ENCODE measurements around the gene SCRG1. TPM values are rescaled to one million over a fixed set of nuclear protein-coding genes. Genes with fewer than 3 reads are reported as not detected.

SCRG1 gene
- total and polyA plus RNA-seq, 12 donors: 0.10 to 0.56 (median 0.26) TPM

DNA sequence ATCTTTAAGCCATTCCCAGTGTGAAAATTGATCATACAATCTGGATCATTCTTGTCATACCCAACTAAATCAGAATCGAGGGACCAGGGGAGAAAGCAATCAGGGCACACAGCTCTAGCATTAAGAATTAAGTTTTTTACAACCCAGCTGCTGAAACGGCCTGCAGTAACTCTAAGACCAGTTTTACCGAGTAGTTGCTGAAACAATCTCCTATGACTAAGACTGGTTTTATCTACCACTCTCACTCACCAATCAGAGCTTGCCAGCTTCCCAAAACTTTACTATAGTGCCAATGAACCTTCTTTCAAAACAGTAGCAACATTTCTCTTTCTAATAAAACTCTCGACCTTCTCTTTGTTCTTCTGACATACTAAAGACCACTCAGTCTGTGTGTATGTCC lies 31.0 kb downstream of the SCRG1 start:
- DNase-seq (no peak), ATAC-seq (no peak)
- Histone ChIP-seq H3K27me3 (no peaks in the 10 kb centered on the region), H3K36me3 (peaks cover 0 to 5% (median 0%) of the 10 kb centered on the region in 9 donors), H3K27ac (peak overlapping the region in 3 of 10 donors; percentile 10 to 41 (median 35)), H3K4me1 (peaks cover 0 to 45% (median 31%) of the 10 kb centered on the region in 9 donors), H3K4me3 (peak overlapping the region in 4 of 10 donors; percentile 11 to 94 (median 76)), H3K9me3 (no peaks in the 10 kb centered on the region)
- intact Hi-C loops (cut with DNase I): loop anchor here in 2 of 10 donors (2.0 kb wide), 2 partner anchors 31 to 33 kb away; partner anchors contain the start of gene HMGB2 (in 1 of the 2)
- TF ChIP-seq, protein P1, sequence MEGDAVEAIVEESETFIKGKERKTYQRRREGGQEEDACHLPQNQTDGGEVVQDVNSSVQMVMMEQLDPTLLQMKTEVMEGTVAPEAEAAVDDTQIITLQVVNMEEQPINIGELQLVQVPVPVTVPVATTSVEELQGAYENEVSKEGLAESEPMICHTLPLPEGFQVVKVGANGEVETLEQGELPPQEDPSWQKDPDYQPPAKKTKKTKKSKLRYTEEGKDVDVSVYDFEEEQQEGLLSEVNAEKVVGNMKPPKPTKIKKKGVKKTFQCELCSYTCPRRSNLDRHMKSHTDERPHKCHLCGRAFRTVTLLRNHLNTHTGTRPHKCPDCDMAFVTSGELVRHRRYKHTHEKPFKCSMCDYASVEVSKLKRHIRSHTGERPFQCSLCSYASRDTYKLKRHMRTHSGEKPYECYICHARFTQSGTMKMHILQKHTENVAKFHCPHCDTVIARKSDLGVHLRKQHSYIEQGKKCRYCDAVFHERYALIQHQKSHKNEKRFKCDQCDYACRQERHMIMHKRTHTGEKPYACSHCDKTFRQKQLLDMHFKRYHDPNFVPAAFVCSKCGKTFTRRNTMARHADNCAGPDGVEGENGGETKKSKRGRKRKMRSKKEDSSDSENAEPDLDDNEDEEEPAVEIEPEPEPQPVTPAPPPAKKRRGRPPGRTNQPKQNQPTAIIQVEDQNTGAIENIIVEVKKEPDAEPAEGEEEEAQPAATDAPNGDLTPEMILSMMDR (IDR thresholded peaks at IDR 0.05): no peak
- 51 to 55% methylated on average over 4 of the region's 4 CpGs for WGBS, 2 donors

DNA sequence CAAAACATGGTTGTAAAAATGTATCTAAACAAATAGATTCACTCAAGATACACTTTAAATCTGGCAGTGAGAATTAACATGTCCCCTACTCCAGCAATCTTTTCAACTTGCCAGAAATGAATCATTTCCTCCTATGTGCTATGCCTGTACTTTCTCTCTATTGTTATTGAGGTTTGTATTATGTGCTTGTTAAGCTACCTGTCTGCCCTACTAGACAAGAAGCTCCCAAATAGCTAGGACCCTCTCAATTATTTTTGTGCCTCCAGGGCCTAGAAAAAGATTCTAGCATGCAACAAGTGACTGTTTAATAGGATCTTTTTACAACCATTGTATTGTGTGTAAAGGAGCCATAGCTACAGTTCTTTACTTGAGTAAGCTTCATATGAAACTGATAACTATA lies 31.6 kb downstream of the SCRG1 start:
- H3K4me3 ChIP-seq: no peak overlapping the region
- no peaks in the 10 kb centered on the region for H3K9me3 ChIP-seq
- DNase-seq (no peak), ATAC-seq (no peak)
- no peaks in the 10 kb centered on the region for H3K27me3 ChIP-seq
- H3K4me1 ChIP-seq: peaks cover 0 to 39% (median 27%) of the 10 kb centered on the region in 9 donors
- peak overlapping the region in 3 of 10 donors; percentile 4 to 10 (median 6) for H3K27ac ChIP-seq
- intact Hi-C loops (cut with DNase I): loop anchor here in 1 of 10 donors (2.0 kb wide), 1 partner anchor 30 kb away; no protein-coding TSS in a partner anchor
- peaks cover 0 to 5% (median 0%) of the 10 kb centered on the region in 9 donors for H3K36me3 ChIP-seq
- TF ChIP-seq, protein P1 (IDR thresholded peaks at IDR 0.05): no peak

DNA sequence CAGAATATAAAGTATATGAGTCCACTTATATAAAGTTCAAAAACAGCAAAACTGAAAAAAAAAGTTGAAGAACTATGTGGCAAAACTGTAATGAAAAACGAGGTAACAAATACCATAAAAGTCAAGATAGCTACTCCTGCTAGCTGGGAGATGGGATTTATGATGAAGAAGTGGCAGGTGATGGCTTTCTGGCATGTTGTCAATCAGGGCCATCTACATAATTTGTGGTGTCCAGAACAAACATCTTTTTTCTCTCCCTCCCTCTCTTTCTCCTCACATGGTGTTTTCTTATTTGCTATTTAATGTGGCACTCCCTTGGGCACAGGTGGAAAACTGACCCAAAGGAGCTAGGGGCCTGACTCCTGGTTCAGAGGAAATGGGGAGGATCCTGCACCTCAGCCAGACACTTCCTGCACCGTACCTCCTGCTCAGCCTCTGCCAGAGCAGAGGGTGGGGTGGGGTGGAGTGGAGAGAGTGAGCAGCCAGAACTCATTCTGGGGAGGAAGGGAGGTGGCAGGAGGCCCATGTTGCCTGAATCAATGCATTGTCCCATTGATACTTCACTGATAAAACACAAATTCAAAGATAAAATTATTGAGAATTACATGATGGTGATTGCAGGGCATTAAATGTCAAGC lies 33.4 kb downstream of the SCRG1 start:
- intact Hi-C loops (cut with DNase I): no loop called here
- Histone ChIP-seq H3K27me3 (no peaks in the 10 kb centered on the region), H3K4me1 (peaks cover 0 to 35% (median 28%) of the 10 kb centered on the region in 9 donors), H3K36me3 (peaks cover 0 to 5% (median 0%) of the 10 kb centered on the region in 9 donors), H3K4me3 (no peak overlapping the region), H3K9me3 (no peaks in the 10 kb centered on the region), H3K27ac (no peak overlapping the region)
- TF ChIP-seq, protein P1 (IDR thresholded peaks at IDR 0.05): no peak
- 27 to 42% methylated on average over 2 of the region's 2 CpGs for WGBS, 2 donors
- no peak for DNase-seq
- ATAC-seq: no peak

DNA sequence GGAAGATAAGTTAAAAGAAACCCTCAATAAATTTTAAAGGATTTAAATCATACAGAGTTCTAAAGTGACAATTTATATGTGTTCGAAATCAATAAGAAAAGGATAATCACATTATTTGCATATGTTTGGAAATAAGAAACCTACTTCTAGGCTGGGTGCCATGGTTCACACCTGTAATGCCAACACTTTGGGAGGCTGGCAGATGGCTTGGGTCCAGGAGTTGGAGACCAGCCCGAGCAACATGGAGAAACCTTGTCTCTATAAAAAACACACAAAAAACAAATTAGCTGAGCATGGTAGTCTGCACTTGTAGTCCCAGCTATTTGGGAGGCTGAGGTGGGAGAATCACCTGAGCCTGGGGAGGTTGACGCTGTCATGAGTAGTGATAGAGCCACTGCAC lies 36.2 kb downstream of the SCRG1 start:
- Histone ChIP-seq H3K36me3 (peaks cover 0 to 5% (median 0%) of the 10 kb centered on the region in 9 donors), H3K9me3 (no peaks in the 10 kb centered on the region), H3K4me1 (peaks cover 0 to 19% (median 13%) of the 10 kb centered on the region in 9 donors), H3K27ac (no peak overlapping the region), H3K4me3 (no peak overlapping the region), H3K27me3 (no peaks in the 10 kb centered on the region)
- WGBS, 2 donors: 89 to 90% methylated on average over 3 of the region's 3 CpGs
- intact Hi-C loops (cut with DNase I): no loop called here
- no peak for DNase-seq
- TF ChIP-seq, protein P1 (IDR thresholded peaks at IDR 0.05): no peak
- ATAC-seq: no peak
